OCI-LY3 (cell line): ENCODE data around the gene SMC2.

Experiments
- EZH2phosphoT487 ChIP-seq: fragments of 200-600 bp; shearing (Covaris generic); IDR thresholded peaks from 2 replicates; pipeline ENCODE4 v1.6.1; 2018; ENCODE audit warnings: antibody characterized with exemption, mixed run types, low read depth
- TF ChIP-seq, protein P1 (sequence below): fragments of 200-600, 300-600 bp; sonication (generic); IDR thresholded peaks from 2 replicates; pipeline ENCODE4 v1.5.1; 2014; ENCODE audit warnings: antibody characterized with exemption, low read length, low read depth

DNA sequence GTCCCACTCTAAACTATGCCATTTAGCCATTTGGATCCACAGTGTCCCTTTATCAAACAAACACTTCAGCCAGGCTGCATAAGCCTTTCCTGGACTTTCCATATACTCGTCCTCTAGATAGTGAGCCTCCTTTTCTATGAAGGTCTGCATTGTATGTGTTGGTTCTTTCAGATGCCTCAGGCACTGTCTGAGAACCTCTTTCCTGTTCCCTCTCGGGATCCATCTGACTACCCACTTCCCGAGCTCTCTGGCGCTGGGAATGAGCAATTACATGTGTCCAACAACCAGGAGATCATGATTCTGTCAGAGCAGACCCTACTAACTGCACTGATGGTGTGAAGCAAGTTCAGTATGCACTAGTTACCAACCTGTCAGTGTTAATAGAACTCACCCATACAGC is 14.2 kb downstream of the SMC2 start:
- no peak for TF ChIP-seq EZH2phosphoT487
- TF ChIP-seq, protein P1, sequence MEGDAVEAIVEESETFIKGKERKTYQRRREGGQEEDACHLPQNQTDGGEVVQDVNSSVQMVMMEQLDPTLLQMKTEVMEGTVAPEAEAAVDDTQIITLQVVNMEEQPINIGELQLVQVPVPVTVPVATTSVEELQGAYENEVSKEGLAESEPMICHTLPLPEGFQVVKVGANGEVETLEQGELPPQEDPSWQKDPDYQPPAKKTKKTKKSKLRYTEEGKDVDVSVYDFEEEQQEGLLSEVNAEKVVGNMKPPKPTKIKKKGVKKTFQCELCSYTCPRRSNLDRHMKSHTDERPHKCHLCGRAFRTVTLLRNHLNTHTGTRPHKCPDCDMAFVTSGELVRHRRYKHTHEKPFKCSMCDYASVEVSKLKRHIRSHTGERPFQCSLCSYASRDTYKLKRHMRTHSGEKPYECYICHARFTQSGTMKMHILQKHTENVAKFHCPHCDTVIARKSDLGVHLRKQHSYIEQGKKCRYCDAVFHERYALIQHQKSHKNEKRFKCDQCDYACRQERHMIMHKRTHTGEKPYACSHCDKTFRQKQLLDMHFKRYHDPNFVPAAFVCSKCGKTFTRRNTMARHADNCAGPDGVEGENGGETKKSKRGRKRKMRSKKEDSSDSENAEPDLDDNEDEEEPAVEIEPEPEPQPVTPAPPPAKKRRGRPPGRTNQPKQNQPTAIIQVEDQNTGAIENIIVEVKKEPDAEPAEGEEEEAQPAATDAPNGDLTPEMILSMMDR = no peak
